ENCODE data around the gene TSC22D2.

DNA sequence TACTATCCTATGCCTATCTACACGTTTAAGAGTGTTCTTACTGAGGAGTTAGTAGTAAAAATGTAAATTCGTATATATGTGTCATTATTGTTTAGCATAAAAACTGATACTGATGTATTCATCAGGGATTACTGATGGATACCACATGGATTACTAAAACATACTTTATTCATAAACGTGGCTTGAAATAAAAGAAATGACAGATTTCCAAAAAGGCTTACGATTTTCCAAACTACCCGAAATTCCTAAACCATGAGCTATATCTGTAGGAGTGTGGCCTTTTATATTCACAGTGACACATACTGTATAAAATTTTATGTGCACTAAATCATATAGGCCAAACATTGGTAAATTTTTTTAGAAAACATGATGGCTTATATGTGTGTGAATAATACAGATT lies 6.9 kb downstream of the TSC22D2 start:
- TF ChIP-seq, protein P1, sequence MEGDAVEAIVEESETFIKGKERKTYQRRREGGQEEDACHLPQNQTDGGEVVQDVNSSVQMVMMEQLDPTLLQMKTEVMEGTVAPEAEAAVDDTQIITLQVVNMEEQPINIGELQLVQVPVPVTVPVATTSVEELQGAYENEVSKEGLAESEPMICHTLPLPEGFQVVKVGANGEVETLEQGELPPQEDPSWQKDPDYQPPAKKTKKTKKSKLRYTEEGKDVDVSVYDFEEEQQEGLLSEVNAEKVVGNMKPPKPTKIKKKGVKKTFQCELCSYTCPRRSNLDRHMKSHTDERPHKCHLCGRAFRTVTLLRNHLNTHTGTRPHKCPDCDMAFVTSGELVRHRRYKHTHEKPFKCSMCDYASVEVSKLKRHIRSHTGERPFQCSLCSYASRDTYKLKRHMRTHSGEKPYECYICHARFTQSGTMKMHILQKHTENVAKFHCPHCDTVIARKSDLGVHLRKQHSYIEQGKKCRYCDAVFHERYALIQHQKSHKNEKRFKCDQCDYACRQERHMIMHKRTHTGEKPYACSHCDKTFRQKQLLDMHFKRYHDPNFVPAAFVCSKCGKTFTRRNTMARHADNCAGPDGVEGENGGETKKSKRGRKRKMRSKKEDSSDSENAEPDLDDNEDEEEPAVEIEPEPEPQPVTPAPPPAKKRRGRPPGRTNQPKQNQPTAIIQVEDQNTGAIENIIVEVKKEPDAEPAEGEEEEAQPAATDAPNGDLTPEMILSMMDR (IDR thresholded peaks at IDR 0.05; ENCODE audit: low read depth, low read length, poor library complexity, severe bottlenecking) = no peak
- no peak for TF ChIP-seq EZH2phosphoT487 (IDR thresholded peaks at IDR 0.05; ENCODE audit: borderline replicate concordance, low read length)

Data from DOHH2 (cell line).